ENCODE measurements around the gene TUT7.

- no peak for TF ChIP-seq EZH2 (IDR thresholded peaks at IDR 0.05; ENCODE audit: insufficient read depth, poor library complexity, severe bottlenecking)
- no peak for TF ChIP-seq EZH2phosphoT487 (IDR thresholded peaks at IDR 0.05; ENCODE audit: insufficient read depth, low read depth)
Observed at GRCh38 chr9:86369810-86370209, 15.6 kb upstream of the TUT7 start.
